ENCODE measurements around the gene ADGRG2.
"Not testable (repeated sequence)": the region's sequence is repeated elsewhere in the genome, so short reads cannot be mapped to it uniquely, and the experiment has no call there.

The ADGRG2 gene

DNA sequence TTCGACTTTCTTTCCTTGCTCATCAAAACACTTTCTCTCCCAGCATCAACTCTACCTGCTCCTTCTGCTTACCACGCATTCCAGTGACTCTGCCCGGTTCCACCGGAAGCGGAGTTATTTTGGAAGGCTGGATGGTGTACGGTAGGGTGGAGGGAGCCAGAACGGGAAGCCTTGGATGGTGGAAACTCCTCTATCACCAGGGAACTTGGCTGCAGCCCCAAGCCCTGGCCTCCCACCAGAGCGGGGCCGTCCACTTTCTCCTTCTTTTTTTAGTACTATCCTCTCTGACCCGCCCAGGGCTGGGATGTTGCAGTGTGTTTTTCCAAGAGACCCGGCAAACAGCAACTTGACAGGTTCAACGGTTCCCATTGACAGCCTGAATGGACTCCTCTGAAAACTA, 27.6 kb downstream of the ADGRG2 start:
- TF ChIP-seq Cebpa-rat (IDR thresholded peaks at IDR 0.05): no peak

DNA sequence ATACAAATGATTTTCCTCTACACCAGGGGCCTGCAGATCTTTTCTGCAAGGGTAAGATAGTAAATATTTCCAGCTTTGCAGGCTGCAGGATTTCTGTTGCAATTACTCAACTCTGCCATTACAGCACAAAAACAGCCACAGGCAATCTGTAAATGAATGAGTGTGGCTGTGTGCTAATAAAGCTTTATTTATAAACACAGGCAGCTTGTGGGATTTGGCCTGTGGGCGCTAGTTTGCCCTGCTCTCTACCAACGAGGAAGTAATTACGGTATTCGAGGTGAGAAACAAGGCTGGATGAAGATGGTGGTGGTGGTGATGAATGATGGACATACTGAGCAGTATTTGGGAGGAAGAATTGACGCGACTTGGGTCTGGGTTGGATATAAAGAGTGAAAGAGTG, 30.7 kb downstream of the ADGRG2 start:
- Histone ChIP-seq H3K4me1 (peaks cover 0 to 1% (median 0%) of the 10 kb centered on the region in 10 experiments; a peak in 1 of 20 replicates), H3K27ac (no peak overlapping the region), H3K36me3 (no peaks in the 10 kb centered on the region), H3K27me3 (peaks cover 7 to 46% (median 28%) of the 10 kb centered on the region in 11 experiments; a peak in 19 of 22 replicates), H4K20me1 (no peaks in the 10 kb centered on the region), H3K9me3 (replicated peaks in 1 of 11) (peaks cover 13 to 28% (median 21%) of the 10 kb centered on the region in 11 experiments), H3K9ac (no peak overlapping the region), H3K4me2 (no peak overlapping the region), H3K4me3 (no peak overlapping the region)
- no peak for TF ChIP-seq Cebpa-rat (IDR thresholded peaks at IDR 0.05)

More for the DNA sequence above, 27.6 kb downstream of the ADGRG2 start:
- Histone ChIP-seq H3K27ac (no peak overlapping the region), H3K9me3 (replicated peaks in 1 of 11) (peaks cover 6 to 20% (median 13%) of the 10 kb centered on the region in 11 experiments), H3K4me2 (no peak overlapping the region), H3K27me3 (peaks cover 0 to 18% (median 8%) of the 10 kb centered on the region in 11 experiments; a peak in 13 of 22 replicates), H3K36me3 (no peaks in the 10 kb centered on the region), H3K4me3 (no peak overlapping the region), H3K4me1 (no peaks in the 10 kb centered on the region), H4K20me1 (no peaks in the 10 kb centered on the region), H3K9ac (no peak overlapping the region)

DNA sequence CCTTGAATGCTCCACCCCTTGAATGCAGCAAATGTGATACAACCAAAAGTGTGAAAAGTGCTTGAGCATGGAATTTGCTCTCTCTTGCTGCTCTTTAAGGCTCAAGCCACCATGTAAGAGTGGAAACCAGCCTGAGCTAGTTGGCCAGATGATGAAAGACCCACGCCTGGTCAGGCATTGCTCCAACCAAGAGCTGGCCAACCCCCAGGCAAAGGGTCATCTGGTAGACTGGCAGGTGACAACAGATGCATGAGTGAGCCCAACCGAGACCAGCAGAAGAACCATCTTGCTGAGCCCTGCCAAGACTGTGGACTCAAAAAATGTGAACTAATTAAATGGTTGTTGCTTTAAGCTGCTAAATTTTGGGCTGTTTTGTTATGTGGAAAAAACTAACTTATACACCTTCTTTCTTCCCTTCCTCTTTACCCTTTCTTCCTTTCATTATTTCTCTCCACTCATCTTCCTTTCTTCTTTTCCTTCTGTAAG, 32.7 kb downstream of the ADGRG2 start:
- Histone ChIP-seq H3K4me3 (no peak overlapping the region), H4K20me1 (no peaks in the 10 kb centered on the region), H3K9me3 (replicated peaks in 1 of 11) (peaks cover 13 to 28% (median 21%) of the 10 kb centered on the region in 11 experiments), H3K36me3 (no peaks in the 10 kb centered on the region), H3K27ac (no peak overlapping the region), H3K4me1 (peaks cover 0 to 6% (median 0%) of the 10 kb centered on the region in 10 experiments; a peak in 2 of 20 replicates), H3K9ac (no peak overlapping the region), H3K27me3 (peaks cover 7 to 51% (median 29%) of the 10 kb centered on the region in 11 experiments; a peak in 19 of 22 replicates), H3K4me2 (no peak overlapping the region)
- TF ChIP-seq Cebpa-rat (IDR thresholded peaks at IDR 0.05): no peak

DNA sequence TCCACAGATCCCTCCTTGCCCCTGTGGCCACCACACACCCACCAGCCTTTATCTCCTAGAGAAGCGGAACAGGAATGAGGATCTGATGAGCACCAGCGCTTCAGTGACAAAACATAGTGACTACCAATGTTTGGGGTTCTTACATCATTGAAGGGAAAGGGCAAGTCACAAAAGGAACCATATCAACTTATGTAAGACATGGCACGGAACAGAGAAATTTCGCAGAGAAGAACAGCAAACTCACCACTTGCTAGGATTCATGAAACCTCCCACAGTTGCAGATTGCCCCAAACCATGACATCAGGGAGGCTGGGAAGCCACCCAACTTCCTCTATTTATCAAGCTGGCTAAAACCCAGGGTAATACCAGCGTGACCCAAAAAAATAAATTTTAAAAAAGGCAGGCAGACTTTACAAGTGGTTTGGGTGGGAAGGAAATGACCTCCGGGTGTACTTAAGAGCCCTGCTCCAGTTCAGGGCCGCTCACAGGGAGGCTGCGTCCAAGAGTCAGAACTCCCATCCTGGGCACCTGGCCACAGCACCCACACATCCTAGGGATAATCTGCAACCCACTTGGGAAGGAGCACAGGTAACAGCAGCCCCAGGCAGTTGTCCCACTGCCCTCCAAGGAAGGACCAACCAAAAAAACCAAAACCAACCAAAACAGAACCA, 36.0 kb downstream of the ADGRG2 start:
- Histone ChIP-seq H3K9me3 (replicated peaks in 1 of 11) (peaks cover 13 to 25% (median 21%) of the 10 kb centered on the region in 11 experiments), H3K4me3 (no peak overlapping the region), H3K36me3 (no peaks in the 10 kb centered on the region), H4K20me1 (no peaks in the 10 kb centered on the region), H3K4me2 (no peak overlapping the region), H3K9ac (no peak overlapping the region), H3K27ac (no peak overlapping the region), H3K4me1 (peaks cover 0 to 6% (median 0%) of the 10 kb centered on the region in 10 experiments; a peak in 2 of 20 replicates), H3K27me3 (peaks cover 7 to 46% (median 29%) of the 10 kb centered on the region in 11 experiments; a peak in 18 of 22 replicates)
- no peak for TF ChIP-seq Cebpa-rat (IDR thresholded peaks at IDR 0.05)

DNA sequence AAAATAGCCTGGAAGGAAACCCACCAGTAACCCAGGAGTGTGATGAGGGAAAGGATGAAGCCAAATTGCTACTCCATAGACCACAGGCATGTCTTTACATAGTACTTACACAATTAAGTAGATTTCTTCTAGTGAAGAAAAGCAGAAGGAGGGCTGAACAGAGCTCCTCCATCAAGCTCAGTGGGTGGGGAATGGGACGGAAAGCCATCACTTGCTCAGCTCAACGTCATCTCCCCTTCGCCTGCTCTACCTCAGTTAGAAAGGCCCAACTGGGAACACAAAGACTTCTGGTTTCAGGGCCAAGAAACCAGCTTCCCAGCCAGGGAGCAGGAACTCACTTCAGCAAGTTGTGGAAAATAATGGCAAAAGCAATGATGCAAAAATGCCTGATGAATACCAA, 36.6 kb downstream of the ADGRG2 start:
- Histone ChIP-seq H3K4me2 (no peak overlapping the region), H3K4me3 (no peak overlapping the region), H3K9ac (no peak overlapping the region), H3K27ac (no peak overlapping the region), H3K36me3 (no peaks in the 10 kb centered on the region), H3K27me3 (peaks cover 7 to 46% (median 29%) of the 10 kb centered on the region in 11 experiments; a peak in 18 of 22 replicates), H3K4me1 (peaks cover 0 to 6% (median 0%) of the 10 kb centered on the region in 10 experiments; a peak in 2 of 20 replicates), H4K20me1 (no peaks in the 10 kb centered on the region), H3K9me3 (replicated peaks in 1 of 11) (peaks cover 13 to 21% (median 17%) of the 10 kb centered on the region in 11 experiments)
- no peak for TF ChIP-seq Cebpa-rat (IDR thresholded peaks at IDR 0.05)

DNA sequence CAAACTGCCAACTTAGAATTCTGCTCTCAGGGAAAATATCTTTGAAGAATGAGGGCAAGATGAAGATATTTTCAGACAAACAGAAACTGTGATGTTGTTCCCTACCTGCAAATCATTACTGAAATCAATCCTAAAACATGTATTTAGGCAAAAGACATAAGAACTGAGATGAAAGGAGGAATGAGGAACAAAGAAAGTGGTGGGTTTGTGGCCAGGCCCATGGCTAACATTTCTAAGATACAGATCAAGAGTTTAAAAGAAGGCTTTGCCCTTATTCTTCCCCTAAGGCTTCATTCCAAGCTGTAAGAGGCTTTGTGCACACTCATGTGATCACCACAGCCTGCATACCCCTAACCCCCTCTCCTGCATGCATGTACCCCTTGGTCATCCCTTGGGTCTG, 46.5 kb downstream of the ADGRG2 start:
- Histone ChIP-seq H3K4me3 (no peak overlapping the region), H4K20me1 (no peaks in the 10 kb centered on the region), H3K4me2 (no peak overlapping the region), H3K4me1 (no peaks in the 10 kb centered on the region), H3K27me3 (peaks cover 8 to 50% (median 34%) of the 10 kb centered on the region in 11 experiments; a peak in 20 of 22 replicates), H3K27ac (no peak overlapping the region), H3K9ac (no peak overlapping the region), H3K9me3 (replicated peaks in 1 of 11) (no peaks in the 10 kb centered on the region; a peak in 1 of 22 replicates), H3K36me3 (no peaks in the 10 kb centered on the region)
- TF ChIP-seq Cebpa-rat (IDR thresholded peaks at IDR 0.05): no peak

DNA sequence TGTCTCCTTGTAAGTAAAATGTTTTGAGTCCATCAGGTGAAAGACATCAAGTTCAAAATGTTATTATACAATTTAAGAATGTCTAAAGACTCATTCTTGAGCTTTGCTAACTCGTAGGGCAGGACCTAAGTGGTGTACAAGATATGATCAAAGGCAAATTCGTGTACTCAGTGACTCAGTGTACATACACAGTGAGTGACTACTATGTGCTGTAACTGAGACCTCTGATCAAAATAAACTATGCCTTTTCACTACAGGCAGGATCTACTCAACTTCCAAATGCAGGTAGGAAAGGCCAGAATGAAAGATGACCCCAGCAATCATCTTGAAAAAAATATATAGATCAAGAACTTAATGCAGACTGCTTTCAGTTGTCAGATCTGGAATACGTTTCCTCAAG, 49.9 kb downstream of the ADGRG2 start:
- Histone ChIP-seq H3K4me2 (no peak overlapping the region), H3K9ac (no peak overlapping the region), H4K20me1 (no peaks in the 10 kb centered on the region), H3K4me3 (no peak overlapping the region), H3K27ac (no peak overlapping the region), H3K4me1 (no peaks in the 10 kb centered on the region), H3K27me3 (peaks cover 13 to 61% (median 53%) of the 10 kb centered on the region in 11 experiments; a peak in 20 of 22 replicates), H3K9me3 (replicated peaks in 1 of 11) (no peaks in the 10 kb centered on the region; a peak in 1 of 22 replicates), H3K36me3 (no peaks in the 10 kb centered on the region)
- TF ChIP-seq Cebpa-rat (IDR thresholded peaks at IDR 0.05): no peak

DNA sequence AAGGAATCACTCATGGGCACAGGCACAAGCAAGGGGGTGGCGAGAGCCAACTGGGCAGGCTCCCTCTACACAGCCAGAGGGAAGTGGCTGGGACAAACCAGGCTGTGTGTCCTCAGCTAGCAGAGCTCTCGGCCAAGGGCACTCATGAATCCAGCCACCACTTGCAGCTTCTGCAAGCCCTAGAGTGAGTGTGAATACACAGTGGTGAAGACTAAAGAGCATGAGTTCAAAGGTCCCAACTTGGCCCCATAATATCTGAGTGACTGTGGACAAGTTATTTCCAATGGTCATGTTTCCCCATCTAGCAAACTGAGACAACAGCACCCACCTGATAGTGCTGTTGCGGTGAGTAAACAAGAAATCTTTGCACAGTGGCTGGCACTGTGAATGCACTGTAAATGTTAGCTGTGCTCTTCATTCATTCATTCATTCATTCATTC, 51.7 kb downstream of the ADGRG2 start:
- peaks cover 13 to 62% (median 54%) of the 10 kb centered on the region in 11 experiments; a peak in 20 of 22 replicates for H3K27me3 ChIP-seq

DNA sequence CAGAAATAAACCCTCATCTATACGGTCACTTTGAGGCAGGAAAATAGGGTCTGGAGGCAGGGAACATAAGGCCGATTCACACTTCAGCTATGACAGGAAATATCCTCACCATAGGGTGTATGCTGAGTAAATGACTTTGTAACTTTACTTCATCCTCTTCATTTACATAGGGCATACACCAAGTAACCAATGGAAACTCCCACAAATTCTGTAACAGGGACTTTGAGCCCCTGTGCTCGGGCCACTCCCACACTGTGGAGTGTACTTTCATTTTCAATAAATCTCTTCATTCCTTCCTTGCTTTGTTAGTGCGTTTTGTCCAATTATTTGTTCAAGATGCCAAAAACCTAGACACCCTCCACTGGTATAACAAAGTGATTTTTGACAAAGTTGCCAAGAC, 55.3 kb downstream of the ADGRG2 start:
- H3K9ac ChIP-seq; H3K4me2 ChIP-seq; H3K27ac ChIP-seq; H3K36me3 ChIP-seq; H3K4me3 ChIP-seq; H4K20me1 ChIP-seq; H3K9me3 ChIP-seq (replicated peaks in 1 of 11): not testable (repeated sequence)
- Histone ChIP-seq H3K4me1 (peaks cover 0 to 15% (median 13%) of the 10 kb centered on the region in 10 experiments; a peak in 15 of 20 replicates), H3K27me3 (peaks cover 9 to 45% (median 38%) of the 10 kb centered on the region in 11 experiments; a peak in 20 of 22 replicates)

More for the DNA sequence above, 51.7 kb downstream of the ADGRG2 start:
- TF ChIP-seq Cebpa-rat (IDR thresholded peaks at IDR 0.05): no peak
- Histone ChIP-seq H3K36me3 (no peaks in the 10 kb centered on the region), H3K4me1 (peaks cover 0 to 6% (median 4%) of the 10 kb centered on the region in 10 experiments; a peak in 12 of 20 replicates), H3K27ac (no peak overlapping the region), H4K20me1 (no peaks in the 10 kb centered on the region), H3K9ac (no peak overlapping the region), H3K4me3 (no peak overlapping the region), H3K4me2 (no peak overlapping the region), H3K9me3 (replicated peaks in 1 of 11) (no peaks in the 10 kb centered on the region; a peak in 1 of 22 replicates)
